ENCODE results near the gene FAR2. TPM values are rescaled to one million over a fixed set of nuclear protein-coding genes. Genes with fewer than 3 reads are reported as not detected.

FAR2 gene
- total RNA-seq, 2 experiments from 2014 or later = 0.73 TPM; not detected in 1

DNA sequence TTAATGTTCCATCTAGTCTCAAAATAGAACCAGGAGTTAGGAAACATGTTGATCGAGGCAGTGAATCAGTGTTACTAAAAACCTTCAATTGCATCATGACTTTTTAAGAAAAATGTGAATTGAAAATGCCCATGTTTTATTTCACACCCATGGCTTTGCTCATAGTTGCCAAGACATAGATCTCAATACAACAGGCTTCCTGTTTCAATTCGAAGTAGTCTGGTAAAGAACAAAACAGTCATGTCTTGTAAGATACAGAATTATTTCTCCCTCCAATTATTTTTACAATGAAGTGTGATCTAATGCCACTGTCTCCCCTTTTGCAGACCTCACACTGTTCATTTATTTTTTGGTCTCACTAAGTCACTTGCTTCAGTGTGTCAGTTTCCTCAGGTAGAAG is 44.6 kb upstream of the FAR2 start:
- Histone ChIP-seq H3K27ac (ENCODE audit: low read depth, low read length, poor library complexity, severe bottlenecking) (no peak overlapping the region), H3K4me3 (ENCODE audit: low read depth, low read length, poor library complexity, severe bottlenecking) (no peak overlapping the region), H3K9me3 (ENCODE audit: low read length) (no peaks in the 10 kb centered on the region), H4K20me1 (ENCODE audit: insufficient read depth, low read length) (no peaks in the 10 kb centered on the region), H3K36me3 (ENCODE audit: insufficient read depth, low read length) (no peaks in the 10 kb centered on the region), H3K4me1 (ENCODE audit: insufficient read depth, low read length, poor library complexity, severe bottlenecking) (no peaks in the 10 kb centered on the region), H2AFZ (ENCODE audit: low read length) (peak overlapping the region; percentile 34; the same call in 1 of the 2 replicates), H3K4me2 (ENCODE audit: low read length) (no peak overlapping the region), H3K9me2 (ENCODE audit: insufficient read depth, low read length) (no peaks in the 10 kb centered on the region), H3K79me2 (ENCODE audit: insufficient read depth, low read depth, low read length) (no peaks in the 10 kb centered on the region)
- BruUV-seq (replicated peaks) = no TSS peak
- DNase-seq (ENCODE audit: low spot score) = no peak
- CTCF ChIA-PET (ENCODE audit: unreplicated experiment) = no interaction called here
- TF ChIP-seq, protein P1, sequence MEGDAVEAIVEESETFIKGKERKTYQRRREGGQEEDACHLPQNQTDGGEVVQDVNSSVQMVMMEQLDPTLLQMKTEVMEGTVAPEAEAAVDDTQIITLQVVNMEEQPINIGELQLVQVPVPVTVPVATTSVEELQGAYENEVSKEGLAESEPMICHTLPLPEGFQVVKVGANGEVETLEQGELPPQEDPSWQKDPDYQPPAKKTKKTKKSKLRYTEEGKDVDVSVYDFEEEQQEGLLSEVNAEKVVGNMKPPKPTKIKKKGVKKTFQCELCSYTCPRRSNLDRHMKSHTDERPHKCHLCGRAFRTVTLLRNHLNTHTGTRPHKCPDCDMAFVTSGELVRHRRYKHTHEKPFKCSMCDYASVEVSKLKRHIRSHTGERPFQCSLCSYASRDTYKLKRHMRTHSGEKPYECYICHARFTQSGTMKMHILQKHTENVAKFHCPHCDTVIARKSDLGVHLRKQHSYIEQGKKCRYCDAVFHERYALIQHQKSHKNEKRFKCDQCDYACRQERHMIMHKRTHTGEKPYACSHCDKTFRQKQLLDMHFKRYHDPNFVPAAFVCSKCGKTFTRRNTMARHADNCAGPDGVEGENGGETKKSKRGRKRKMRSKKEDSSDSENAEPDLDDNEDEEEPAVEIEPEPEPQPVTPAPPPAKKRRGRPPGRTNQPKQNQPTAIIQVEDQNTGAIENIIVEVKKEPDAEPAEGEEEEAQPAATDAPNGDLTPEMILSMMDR (conservative IDR thresholded peaks at IDR 0.05; ENCODE audit: low read length) = no peak
- TF ChIP-seq EZH2phosphoT487 (IDR thresholded peaks at IDR 0.05; ENCODE audit: borderline replicate concordance, low read depth, low read length) = no peak
- intact Hi-C loops (cut with micrococcal nuclease; ENCODE audit: unreplicated experiment) = no loop called here
- POLR2A ChIA-PET = interaction anchor here (0.6 kb wide), 1 partner anchor 19 kb away, joined by 3 read pairs; no protein-coding TSS in a partner anchor

- Histone ChIP-seq H3K4me2 (ENCODE audit: low read length) (no peak overlapping the region), H3K4me1 (ENCODE audit: insufficient read depth, low read length, poor library complexity, severe bottlenecking) (no peaks in the 10 kb centered on the region), H2AFZ (ENCODE audit: low read length) (no peak overlapping the region), H3K27ac (ENCODE audit: low read depth, low read length, poor library complexity, severe bottlenecking) (no peak overlapping the region), H3K4me3 (ENCODE audit: low read depth, low read length, poor library complexity, severe bottlenecking) (no peak overlapping the region), H3K36me3 (ENCODE audit: insufficient read depth, low read length) (no peaks in the 10 kb centered on the region), H3K9me3 (ENCODE audit: low read length) (no peaks in the 10 kb centered on the region), H4K20me1 (ENCODE audit: insufficient read depth, low read length) (no peaks in the 10 kb centered on the region), H3K9me2 (ENCODE audit: insufficient read depth, low read length) (no peaks in the 10 kb centered on the region), H3K79me2 (ENCODE audit: insufficient read depth, low read depth, low read length) (no peaks in the 10 kb centered on the region)
- no peak for DNase-seq (ENCODE audit: low spot score)
- TF ChIP-seq, protein P1 (conservative IDR thresholded peaks at IDR 0.05; ENCODE audit: low read length) = no peak
- no peak for TF ChIP-seq EZH2phosphoT487 (IDR thresholded peaks at IDR 0.05; ENCODE audit: borderline replicate concordance, low read depth, low read length)
- POLR2A ChIA-PET = interaction anchor here (0.7 kb wide), 1 partner anchor 1076 kb away, joined by 4 read pairs; no protein-coding TSS in a partner anchor
- intact Hi-C loops (cut with micrococcal nuclease; ENCODE audit: unreplicated experiment) = no loop called here
- no TSS peak for BruUV-seq (replicated peaks)
- CTCF ChIA-PET (ENCODE audit: unreplicated experiment) = no interaction called here
Measured at GRCh38 chr12:29110506-29111442, 38.3 kb upstream of the FAR2 start.

- CTCF ChIA-PET (ENCODE audit: unreplicated experiment) = no interaction called here
- no peak for DNase-seq (ENCODE audit: low spot score)
- Histone ChIP-seq H3K9me2 (ENCODE audit: insufficient read depth, low read length) (no peaks in the 10 kb centered on the region), H4K20me1 (ENCODE audit: insufficient read depth, low read length) (no peaks in the 10 kb centered on the region), H3K4me3 (ENCODE audit: low read depth, low read length, poor library complexity, severe bottlenecking) (no peak overlapping the region), H2AFZ (ENCODE audit: low read length) (no peak overlapping the region), H3K4me1 (ENCODE audit: insufficient read depth, low read length, poor library complexity, severe bottlenecking) (no peaks in the 10 kb centered on the region), H3K36me3 (ENCODE audit: insufficient read depth, low read length) (no peaks in the 10 kb centered on the region), H3K79me2 (ENCODE audit: insufficient read depth, low read depth, low read length) (no peaks in the 10 kb centered on the region), H3K9me3 (ENCODE audit: low read length) (no peaks in the 10 kb centered on the region), H3K4me2 (ENCODE audit: low read length) (no peak overlapping the region), H3K27ac (ENCODE audit: low read depth, low read length, poor library complexity, severe bottlenecking) (no peak overlapping the region)
- TF ChIP-seq, protein P1 (conservative IDR thresholded peaks at IDR 0.05; ENCODE audit: low read length) = no peak
- no peak for TF ChIP-seq EZH2phosphoT487 (IDR thresholded peaks at IDR 0.05; ENCODE audit: borderline replicate concordance, low read depth, low read length)
- no TSS peak for BruUV-seq (replicated peaks)
- POLR2A ChIA-PET = no interaction called here
- intact Hi-C loops (cut with micrococcal nuclease; ENCODE audit: unreplicated experiment) = no loop called here
Measured at GRCh38 chr12:29113101-29113500, 36.0 kb upstream of the FAR2 start.
